T-helper 2 cell (primary cell): ENCODE measurements around the gene IFT80.
"Not testable (repeated sequence)": the region's sequence is repeated elsewhere in the genome, so short reads cannot be mapped to it uniquely, and the experiment has no call there.

Source experiments
- DNase-seq, 5 experiments: peaks; one replicate each; pipeline versions ENCODE4 v3.0.0 to v3.0.0-alpha.2; 2012 to 2022

Gene IFT80

DNA sequence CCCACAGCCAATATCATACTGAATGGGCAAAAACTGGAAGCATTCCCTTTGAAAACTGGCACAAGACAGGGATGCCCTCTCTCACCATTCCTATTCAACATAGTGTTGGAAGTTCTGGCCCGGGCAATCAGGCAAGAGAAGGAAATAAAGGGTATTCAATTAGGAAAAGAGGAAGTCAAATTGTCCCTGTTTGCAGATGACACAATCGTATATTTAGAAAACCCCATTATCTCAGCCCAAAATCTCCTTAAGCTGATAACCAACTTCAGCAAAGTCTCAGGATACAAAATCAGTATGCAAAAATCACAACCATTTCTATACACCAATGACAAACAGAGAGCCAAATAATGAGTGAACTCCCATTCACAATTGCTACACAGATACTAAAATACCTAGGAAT lies 36.1 kb downstream of the IFT80 start:
- not testable (repeated sequence) for DNase-seq

DNA sequence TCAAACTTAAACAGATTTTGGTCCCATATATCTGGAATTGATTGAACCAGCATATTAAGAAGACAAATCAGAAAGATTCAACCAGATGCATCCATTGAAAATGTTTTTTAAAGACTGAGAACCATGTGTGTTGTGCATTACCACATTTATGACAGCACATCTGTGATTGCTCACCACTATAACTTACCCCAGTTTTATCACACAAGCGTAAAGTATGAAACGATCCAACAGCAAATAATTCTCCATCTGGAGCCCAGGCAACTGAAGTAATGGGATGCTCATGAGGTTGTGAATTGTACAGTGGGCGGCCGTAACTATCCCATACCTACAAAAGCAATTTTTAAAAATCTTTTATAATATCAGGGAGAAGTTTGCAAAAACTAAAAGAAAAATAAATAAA lies 43.2 kb downstream of the IFT80 start:
- no peak for DNase-seq

DNA sequence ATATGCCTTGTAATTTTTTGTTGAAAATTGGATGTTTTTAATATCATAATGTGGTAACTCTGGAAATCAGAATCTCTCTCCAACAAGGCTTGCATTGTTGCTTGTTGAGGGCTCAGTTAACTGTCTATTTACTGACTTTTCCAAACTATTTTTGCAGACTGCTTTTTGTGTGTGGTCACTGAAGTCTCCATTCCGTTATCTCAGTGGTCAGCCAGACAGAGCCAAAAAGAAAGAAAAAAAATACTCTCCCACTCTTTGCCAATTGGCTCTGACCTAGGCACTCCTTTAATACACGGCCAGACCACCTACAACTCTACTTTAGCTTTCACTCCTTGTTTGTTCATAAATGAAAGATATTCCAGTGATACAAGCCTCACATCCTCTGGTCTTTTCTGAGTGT lies 52.5 kb downstream of the IFT80 start:
- DNase-seq: no peak

DNA sequence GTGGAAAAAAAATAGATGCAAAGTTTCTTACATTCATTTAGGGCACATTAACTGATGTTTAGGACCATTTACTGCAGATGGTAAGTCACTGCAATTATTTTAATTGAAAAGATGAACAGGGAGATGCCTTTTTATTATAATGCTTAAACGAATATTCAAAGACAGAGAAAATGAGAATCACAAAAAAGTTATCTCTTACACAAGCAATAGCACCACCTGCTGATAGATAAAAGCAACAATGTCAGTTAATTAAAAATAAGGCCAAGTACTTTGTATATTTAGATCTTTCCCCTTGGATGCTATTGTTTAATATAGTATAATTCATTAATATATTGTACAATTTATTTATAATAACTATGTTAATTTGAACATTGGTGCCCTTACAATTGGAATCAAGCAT lies 55.9 kb downstream of the IFT80 start:
- DNase-seq: peak in 1 of 5 experiments; percentile 37

DNA sequence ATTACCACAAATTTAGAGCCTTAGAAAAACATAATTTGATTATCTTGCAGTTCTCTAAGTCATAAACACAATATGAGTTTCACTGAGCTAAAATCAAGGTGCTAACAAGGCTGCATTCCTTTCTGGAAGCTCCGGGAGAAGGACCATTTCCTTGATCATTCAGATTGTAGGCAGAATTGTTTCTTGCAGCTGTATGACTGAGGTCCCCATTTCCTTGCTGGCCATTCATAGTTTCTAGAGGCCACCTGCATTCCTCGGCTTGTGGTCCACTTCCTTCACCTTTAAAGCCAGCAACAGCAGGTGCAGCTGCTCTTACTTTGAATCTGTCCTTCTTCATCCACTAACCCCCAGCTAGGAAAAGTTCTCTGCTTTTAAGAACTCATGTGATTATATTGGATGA lies 58.7 kb downstream of the IFT80 start:
- no peak for DNase-seq

DNA sequence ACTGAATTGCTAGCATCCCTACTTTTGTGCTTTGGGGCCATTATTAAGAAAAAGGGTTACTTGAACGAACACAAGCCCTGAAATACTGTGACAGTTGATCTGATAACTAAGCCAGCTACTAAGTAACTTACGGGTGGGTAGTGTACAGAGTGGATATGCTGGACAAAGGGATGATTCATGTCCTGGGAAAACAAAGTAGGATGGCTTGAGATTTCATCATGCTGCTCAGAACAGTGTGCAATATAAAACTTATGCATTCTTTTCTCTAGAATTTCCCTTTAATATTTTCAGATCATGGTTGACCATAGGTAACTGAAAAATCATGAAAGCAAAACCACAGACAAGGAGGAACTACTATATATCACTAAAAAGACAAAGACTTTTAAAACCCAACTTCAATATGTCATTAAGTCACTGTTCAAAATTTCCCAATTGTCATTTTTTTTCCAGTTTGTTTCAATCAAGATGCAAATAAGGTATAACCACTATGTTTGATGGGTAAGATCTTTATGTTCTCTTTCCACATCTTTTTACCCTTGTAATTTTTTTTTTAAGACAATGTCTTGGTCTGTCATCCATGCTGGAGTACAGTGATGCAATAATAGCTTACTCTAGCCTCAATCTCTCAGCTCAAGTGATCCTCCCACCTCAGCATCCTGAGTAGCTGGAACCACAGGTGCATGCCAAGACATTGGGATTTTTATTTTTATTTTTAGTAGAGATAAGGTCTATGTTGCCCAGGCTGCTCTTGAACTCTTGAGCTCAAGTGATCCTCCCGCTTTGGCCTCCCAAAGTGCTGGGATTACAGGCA lies 67.7 kb downstream of the IFT80 start:
- no peak for DNase-seq

DNA sequence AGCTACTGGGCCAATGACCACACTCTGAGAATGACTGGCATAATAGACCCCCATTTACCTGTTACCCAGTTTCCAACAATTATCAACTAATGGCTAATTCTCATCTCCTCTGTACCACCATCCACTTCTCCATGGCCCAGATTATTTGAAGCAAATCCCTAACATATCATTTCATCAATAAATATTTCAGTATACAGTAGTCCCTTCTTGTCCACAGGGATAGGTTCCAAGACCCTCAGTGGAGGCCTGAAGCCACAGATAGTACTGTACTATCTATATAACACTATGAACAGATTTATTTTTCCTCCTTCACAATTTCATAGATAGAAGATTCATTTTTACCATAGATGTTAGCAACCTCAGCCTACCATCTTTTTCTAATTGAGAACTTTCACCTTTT lies 68.3 kb downstream of the IFT80 start:
- DNase-seq: no peak

DNA sequence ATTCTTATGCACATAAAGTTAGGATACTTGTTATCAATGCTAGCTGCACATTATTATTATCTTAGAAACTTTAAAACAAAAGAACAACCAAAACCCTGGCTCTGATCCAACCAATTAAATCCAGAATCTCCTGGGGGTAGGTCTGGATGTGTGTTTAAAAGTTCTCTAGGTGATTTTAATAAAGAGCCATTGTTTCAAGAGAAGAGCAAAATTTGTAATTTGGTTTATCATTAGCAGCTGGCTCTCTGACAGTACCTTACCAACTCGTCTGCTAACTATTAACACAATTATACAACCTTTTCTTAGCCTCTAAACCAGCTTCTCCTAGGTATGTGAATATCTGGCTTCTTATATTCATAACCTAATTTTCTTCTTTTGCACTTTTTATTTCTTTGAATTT lies 68.9 kb downstream of the IFT80 start:
- no peak for DNase-seq

DNA sequence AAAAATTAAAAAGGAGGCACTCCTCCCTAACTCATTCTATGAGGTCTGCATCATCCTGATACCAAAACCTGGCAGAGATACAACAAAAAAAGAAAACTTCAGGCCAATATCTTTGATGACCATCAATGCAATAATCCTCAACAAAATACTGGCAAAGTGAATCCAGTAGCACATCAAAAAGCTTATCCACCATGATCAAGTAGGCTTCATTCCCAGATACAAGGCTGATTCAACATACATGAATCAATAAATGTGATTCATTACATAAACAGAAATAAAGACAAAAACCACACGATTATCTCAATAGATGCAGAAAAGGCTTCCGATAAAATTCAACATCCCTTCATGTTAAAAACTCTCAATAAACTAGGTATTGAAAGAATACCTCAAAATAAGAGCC lies 72.7 kb downstream of the IFT80 start:
- not testable (repeated sequence) for DNase-seq

DNA sequence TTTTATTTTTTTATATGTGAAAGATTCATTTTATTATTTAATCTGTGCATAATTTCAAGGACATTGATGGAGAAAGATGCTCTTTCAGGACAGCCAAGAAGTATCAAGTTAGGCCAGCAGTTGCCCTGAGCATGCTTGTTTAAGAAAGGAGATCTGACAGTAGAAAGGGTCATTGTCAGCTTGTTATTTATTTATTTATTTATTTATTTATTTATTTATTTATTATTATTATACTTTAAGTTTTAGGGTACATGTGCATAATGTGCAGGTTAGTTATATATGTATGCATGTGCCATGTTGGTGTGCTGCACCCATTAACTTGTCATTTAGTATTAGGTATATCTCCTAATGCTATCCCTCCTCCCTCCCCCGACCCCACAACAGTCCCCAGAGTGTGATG lies 77.2 kb downstream of the IFT80 start:
- DNase-seq: not testable (repeated sequence)

DNA sequence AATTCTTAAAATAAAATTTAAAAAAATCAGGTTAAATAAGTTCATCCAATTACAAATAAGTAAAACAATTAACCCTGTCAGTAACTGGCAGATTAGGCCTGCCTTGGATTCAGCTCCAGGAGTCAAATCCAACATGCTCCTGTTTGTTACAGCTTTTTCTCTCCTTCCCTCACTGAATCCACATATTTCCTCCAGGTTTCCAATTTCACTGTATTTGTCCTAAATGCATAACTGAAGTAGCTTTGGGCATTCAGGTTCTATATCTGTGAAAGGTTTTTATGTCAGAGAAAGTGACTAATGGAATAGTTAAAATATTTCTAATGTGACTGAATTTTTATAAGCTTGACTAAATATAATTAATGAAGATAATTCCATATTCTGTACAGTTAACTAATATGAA lies 79.7 kb downstream of the IFT80 start:
- no peak for DNase-seq

DNA sequence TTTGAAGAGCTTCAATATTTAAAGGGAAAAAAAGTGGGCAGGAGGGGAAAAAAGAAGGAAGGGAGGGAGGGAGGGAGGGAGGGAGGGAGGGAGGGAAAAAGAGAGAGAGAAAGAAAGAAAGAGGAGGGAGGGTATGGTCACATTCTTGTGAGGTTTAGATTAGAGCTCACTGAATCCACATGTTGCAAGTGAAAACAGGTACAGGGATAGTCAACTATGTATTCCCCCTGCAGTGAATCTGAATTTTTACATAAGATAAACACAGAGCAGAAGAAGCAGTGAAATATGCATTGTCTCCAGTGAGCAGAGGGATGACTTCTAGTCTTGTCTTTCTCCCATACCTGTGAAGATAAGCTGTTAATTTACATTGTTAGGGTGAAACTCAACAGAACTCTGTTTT lies 84.0 kb downstream of the IFT80 start:
- DNase-seq: no peak

DNA sequence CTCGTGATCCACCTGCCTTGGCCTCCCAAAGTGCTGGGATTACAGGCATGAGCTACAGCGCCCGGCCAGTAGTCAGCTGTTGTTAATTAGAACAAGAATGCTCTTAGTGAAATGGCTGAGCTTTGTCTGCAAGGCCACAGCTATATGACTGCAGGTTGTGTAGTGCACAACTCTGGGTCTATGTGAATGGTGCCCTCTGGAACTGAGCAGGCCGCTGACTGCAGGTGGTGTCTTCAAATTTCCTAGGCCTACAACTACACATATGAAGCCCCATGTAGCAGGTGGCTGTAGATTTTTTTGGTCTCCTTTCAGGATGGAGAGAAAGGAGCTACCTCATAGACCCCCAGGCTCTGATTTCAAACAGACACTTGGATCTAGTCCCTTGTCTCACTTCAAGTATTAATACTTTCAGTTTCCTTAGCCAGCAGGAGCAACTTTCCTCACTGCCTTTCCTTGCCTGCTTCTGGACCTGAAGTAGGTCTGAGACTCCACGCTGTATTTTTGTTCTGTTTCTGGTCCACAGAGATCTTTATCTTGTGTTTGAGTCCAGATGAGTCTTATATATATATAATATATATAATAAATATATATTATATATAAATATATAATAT lies 86.9 kb downstream of the IFT80 start:
- DNase-seq: peak in 1 of 5 experiments; percentile 30

DNA sequence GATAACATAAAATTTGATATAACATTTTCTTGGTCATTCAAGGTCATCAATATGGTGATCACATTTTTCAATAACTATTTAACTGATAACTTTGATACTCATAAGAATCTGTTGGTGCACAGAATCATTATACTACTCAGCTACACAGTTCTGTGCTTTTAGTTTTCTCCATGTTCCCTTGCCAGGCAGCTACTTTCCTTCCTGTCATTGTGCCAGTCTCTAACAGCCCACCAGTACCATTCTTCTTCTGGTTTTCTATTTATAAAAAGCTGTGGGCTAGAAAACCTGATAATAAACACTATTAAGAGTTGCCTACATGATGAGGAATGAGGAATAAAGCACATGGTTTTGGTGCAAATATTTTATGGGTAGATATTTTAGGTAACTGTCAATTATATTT lies 96.2 kb downstream of the IFT80 start:
- DNase-seq: no peak

DNA sequence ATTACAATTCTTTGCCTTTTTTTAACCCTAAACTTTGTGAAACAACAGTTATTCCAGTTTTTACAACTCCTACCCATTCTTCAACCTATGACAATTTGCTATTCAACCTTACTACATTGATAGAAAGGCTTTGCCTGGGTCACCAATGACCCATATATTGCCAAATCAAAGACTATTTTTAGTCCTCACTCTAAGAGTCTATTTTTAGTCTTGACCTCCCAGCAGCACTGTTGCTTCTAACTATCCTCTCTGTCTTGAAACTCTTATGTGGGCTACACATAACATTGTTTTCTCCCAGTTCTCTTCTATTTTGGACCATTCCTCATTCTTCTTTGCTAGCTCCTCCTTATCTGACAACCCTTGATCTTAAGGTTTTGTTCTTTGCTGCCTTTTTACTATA lies 102.4 kb downstream of the IFT80 start:
- no peak for DNase-seq

DNA sequence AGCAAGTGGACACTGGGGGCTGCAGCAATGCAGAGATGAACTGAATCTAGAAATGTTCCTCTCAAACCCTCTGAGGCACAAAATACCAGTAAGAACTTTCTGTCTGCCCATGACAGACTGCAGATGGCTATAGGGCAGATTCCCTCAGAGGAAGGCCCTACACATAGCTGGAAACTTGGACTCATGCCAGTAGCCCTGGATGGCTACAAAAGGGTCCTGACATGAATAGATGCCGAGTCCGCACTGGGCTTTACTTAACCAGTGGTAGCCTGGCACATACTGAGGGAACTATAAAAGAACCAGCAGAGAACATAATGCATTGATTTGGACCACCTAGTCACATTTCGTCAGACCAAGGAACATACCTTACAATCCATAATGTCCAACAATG lies 107.1 kb downstream of the IFT80 start:
- no peak for DNase-seq

DNA sequence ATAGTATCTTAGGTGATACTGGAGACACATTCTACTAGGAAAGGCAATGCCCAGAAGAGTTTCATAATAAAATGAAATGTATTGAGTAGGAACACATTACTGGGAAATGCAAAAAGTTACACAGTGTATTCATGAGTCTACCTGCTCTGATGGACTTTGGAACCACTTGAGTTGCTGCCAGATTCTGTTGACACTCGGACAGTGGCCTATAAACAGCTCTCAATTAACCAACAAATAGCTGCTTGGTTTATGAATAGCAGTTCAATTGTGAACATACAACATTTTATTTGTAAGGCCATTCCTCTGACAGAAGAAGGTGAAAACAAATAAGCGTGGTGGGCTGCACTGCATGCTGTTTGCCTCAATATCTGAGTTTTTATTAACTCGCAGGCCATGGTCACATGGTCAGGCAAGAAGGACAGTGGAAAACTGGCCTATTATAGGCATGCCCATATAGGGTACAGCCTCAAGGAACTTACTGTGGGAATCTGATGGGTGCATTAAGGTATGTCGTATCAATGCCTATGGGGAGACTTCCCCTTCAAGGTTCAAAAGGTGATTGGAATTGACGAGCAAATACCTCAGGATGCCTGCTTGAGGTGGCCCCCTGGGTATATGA lies 107.6 kb downstream of the IFT80 start:
- DNase-seq: no peak

DNA sequence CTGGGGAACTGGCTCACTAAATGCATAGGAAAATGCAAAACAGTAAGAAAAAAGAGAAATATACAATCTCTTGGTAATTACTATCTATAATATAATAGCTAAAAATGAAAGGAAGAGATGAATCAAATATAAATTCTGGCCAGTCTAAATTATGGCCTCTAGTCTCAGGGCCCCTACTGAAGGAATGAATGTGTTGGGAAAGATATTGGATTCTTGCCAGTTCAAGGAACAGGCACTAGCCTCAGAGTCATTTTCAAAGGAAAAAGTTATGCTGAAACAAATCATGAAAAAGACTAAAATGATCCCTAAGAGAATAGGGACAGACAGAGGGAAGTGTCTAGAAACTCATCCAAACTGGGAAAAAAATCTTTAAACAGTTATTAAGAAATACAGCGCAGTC lies 111.4 kb downstream of the IFT80 start:
- DNase-seq: no peak

DNA sequence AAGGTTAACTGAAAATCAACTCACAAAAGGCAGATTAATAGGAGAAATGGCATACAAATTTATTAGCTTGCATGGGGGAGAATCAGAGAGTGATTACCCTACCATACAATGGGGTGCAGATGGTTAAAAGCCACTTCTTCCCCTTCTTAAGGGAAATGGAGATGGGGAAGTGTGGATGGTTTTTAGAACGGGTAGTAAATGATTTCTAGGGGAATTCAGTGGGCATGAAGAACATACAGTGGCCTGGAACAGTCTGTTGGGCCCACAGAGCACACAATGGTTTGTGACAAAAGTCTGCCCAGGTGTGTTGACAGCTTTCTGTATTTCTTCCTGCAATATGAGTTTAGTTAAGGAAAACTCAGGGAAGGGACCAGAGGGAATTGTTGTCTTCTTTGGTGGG lies 112.8 kb downstream of the IFT80 start:
- DNase-seq: no peak

DNA sequence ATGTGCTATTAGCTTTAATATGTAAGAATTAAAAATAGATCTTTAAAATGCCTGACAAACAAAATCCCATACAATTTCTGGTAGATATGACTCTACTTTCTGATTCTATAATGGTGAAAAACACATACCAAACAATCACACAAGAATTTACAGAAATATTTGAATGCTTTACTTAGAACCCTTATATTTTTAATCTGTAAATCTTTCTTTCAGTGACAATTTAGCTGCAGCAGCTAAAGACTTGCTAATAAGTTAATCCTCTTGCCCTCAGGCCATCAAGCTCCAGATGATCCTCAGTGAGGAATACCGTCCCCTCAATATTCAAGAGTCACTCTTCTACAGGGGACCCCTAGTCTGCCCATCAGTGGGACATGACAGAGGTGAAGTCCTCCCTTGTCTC lies 118.2 kb downstream of the IFT80 start:
- no peak for DNase-seq

DNA sequence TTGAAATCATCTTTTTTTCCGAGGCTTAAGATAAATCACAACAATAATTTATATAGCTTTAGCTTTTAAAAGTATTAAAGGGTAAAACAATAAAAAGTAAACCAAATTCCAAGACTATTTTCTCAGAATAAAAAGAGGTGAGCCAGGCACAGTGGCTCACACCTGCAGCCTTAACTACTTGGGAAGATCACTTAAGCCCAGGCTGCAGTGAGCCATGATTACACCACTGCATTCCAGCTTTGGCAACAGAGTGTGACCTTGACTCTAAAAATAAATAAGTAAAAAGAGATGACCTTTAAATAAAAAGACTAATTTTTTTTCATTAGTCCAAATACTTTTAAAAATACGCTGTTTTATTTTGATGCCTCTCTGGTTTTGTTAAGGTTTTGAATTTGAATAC lies 119.4 kb downstream of the IFT80 start:
- DNase-seq: no peak

DNA sequence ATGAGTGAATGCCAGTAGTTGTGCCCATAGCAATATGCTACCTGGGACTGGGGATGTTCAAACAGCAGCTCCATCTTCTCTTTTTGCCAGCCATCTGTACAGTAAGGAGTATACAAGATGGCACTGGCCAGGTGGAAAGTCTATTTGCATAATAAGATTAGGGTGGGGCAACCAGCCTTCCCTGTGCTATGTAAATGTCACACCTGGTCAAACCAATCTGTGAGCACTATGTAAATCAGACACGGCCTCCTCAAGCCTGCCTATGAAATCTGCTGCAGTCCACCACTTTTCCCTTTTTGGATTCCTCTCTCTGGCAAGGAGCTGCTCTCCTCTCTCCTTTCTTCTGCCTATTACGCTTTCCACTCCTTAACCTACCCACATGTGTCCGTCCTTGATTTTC lies 120.8 kb downstream of the IFT80 start:
- no peak for DNase-seq

DNA sequence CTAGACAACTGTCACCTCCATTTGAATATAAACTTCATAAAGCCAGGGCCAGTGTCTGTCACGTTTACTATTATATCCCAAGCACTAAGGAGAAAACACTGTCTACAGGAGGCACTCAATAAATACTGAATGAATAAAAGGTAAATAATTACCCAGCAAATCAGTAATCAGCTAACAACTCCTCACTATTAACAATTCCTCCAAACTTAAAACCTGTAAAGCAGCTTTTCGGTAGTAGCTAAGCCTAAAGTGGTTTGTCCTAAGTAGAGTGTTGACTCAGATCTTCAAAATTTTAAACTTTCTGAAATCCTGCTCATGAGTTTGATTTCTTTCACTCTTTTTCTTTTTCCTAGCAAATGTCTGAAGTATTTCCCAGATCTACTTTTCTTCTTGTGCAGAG lies 133.9 kb downstream of the IFT80 start:
- DNase-seq: no peak

DNA sequence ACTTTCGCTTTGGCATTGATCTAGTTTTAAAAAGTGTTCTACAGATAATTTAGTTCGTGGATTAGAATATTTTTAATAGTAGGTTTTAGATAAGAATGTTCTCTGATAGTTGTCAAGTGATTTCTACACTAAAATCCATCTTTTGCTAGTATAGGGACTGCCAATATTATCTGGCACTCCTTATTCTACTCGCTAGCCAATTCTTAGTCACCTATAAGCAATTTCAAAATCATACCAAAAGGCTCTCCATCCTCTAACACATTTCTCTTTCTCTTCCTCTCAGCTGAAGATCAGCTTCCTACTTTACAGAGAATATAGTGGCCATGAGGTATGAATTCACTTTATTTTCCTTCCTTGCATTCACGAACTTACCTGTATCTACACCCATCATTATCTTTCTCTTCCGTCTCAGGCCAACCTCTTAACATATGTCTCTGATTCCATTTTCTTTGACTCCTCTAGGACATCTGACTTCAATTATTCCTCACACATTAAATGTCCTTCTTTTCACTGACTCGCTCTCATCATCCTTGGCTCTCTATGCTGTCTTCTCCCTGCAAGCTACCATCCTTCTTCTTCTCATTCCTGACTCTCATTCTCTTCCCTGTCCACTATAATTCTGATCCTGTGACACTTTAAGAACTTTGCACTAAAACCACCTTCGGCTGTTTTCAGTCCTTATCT lies 138.3 kb downstream of the IFT80 start:
- DNase-seq: no peak
